HepG2 (cell line): ENCODE results near the gene SLC45A3. TPM values are rescaled to one million over a fixed set of nuclear protein-coding genes. Genes with fewer than 3 reads are reported as not detected.
A peak's percentile ranks its signal among the peaks of the same experiment; 100 is the strongest.

Source experiments
- DPF2 ChIP-seq: sonication (generic); formaldehyde crosslinking; IDR thresholded peaks from 2 replicates; pipeline ENCODE4 v1.4.0; 2020; ENCODE audit warnings: mild to moderate bottlenecking, low read depth, missing genetic modification reagents, borderline replicate concordance
- HOMEZ ChIP-seq: IDR thresholded peaks from 2 replicates; pipeline ENCODE4 v1.6.1; 2016; ENCODE audit warnings: low read depth
- KDM1A ChIP-seq: IDR thresholded peaks from 2 replicates; pipeline ENCODE4 v1.6.1; 2016; ENCODE audit warnings: missing compliant biosample characterization
- MAFF ChIP-seq: IDR thresholded peaks from 2 replicates; pipeline ENCODE4 v1.6.1; 2011; ENCODE audit warnings: low read depth, low read length, improper control_type of control experiment
- MBNL3 ChIP-seq: fragments of 250-450 bp; sonication (Bioruptor Pico); conservative IDR thresholded peaks from 2 replicates; pipeline ENCODE4 v1.8.0; 2022; ENCODE audit warnings: mild to moderate bottlenecking, inconsistent platforms
- NFIC ChIP-seq: IDR thresholded peaks from 2 replicates; pipeline ENCODE4 v1.6.1; 2012; ENCODE audit warnings: mild to moderate bottlenecking, low read length, inconsistent platforms
- NR0B2 ChIP-seq: sonication (generic); formaldehyde crosslinking; IDR thresholded peaks from 2 replicates; pipeline ENCODE4 v1.4.0; 2020; ENCODE audit warnings: mild to moderate bottlenecking, missing genetic modification reagents
- PHF21A ChIP-seq: sonication (generic); formaldehyde crosslinking; IDR thresholded peaks from 2 replicates; pipeline ENCODE4 v1.5.0; 2020; ENCODE audit warnings: mild to moderate bottlenecking, missing genetic modification reagents
- PRPF4 ChIP-seq: fragments of 200-400 bp; formaldehyde crosslinking; IDR thresholded peaks from 2 replicates; pipeline ENCODE4 v1.6.1; 2016; ENCODE audit warnings: low read length, low read depth; ENCODE audit not compliant: poor library complexity, severe bottlenecking
- TCF12 ChIP-seq, 2 experiments: fragments of 450-650 bp in 1 of 2; sonication (generic) in 1 of 2; formaldehyde crosslinking in 1 of 2; IDR thresholded peaks; 2 replicates each; pipeline versions ENCODE4 v1.6.1 to v1.8.0; 2017 to 2022; ENCODE audit warnings: antibody characterized with exemption in 1 of 2, mild to moderate bottlenecking in 1 of 2, missing genetic modification reagents in 1 of 2, moderate library complexity in 1 of 2
- TOPORS ChIP-seq: sonication (generic); formaldehyde crosslinking; IDR thresholded peaks from 2 replicates; pipeline ENCODE4 v1.8.0; 2023; ENCODE audit warnings: mild to moderate bottlenecking, missing genetic modification reagents
- YY1 ChIP-seq: IDR thresholded peaks from 2 replicates; pipeline ENCODE4 v1.6.1; 2011; ENCODE audit warnings: low read length, low read depth, moderate library complexity, mild to moderate bottlenecking; ENCODE audit not compliant: insufficient read depth, insufficient replicate concordance
- ZBTB39 ChIP-seq: sonication (generic); formaldehyde crosslinking; IDR thresholded peaks from 2 replicates; pipeline ENCODE4 v1.5.0; 2020; ENCODE audit warnings: missing genetic modification reagents
- ZNF543 ChIP-seq: sonication (generic); formaldehyde crosslinking; IDR thresholded peaks from 2 replicates; pipeline ENCODE4 v1.4.0; 2020; ENCODE audit warnings: mild to moderate bottlenecking, missing genetic modification reagents
- ZNF597 ChIP-seq: sonication (generic); formaldehyde crosslinking; IDR thresholded peaks from 2 replicates; pipeline ENCODE4 v1.5.0; 2020; ENCODE audit warnings: missing genetic modification reagents
- ZNF883 ChIP-seq: sonication (generic); formaldehyde crosslinking; IDR thresholded peaks from 2 replicates; pipeline ENCODE4 v1.5.1; 2020; ENCODE audit warnings: mild to moderate bottlenecking, missing genetic modification reagents; ENCODE audit errors: not compliant biosample characterization
- polyA plus RNA-seq, 8 experiments: library from polyadenylated mRNA; depleted of rRNA in 3 of 8; stranded (reverse) in 7 of 8; unstranded in 1 of 8; fragments of >200 nt; fragmentation: Illumina TruSeq in 4 of 8; extraction: Trizol in 4 of 8; gene quantifications; 2 replicates each; pipeline versions ENCODE4 v1.2.1 to v1.2.3, GENCODE V29; 2011 to 2016; ENCODE audit warnings: low read depth in 4 of 8, missing spikeins in 1 of 8, mixed read lengths in 1 of 8; ENCODE audit not compliant: insufficient read depth in 1 of 8
- total RNA-seq, 5 experiments: library from RNA; depleted of rRNA; stranded (reverse); fragments of >200 nt; fragmentation: Illumina TruSeq; extraction: Trizol; gene quantifications; 2 replicates each; pipeline ENCODE4 v1.2.3, GENCODE V29; 2016; ENCODE audit warnings: low read depth in 1 of 5
- TF ChIP-seq, protein P1 (sequence below): sonication (generic); formaldehyde crosslinking; IDR thresholded peaks from 2 replicates; pipeline ENCODE4 v1.5.0; 2020; ENCODE audit warnings: mild to moderate bottlenecking, missing genetic modification reagents
- TF ChIP-seq, protein P2 (sequence below): sonication (generic); formaldehyde crosslinking; IDR thresholded peaks from 2 replicates; pipeline ENCODE4 v1.5.0; 2020; ENCODE audit warnings: missing genetic modification reagents

The SLC45A3 gene
- total and polyA plus RNA-seq, 2 of the 13 experiments (the other 11 are each of a cell fraction or from before 2014, with no cell fraction given) = 3.4 to 4.1 TPM

- TF ChIP-seq HOMEZ (CRISPR knock-in tag) (no peak), KDM1A (CRISPR knock-in tag) (no peak), YY1 (peak; percentile 68), ZNF543 (CRISPR knock-in tag) (no peak), PRPF4 (no peak), ZNF597 (CRISPR knock-in tag) (no peak), MBNL3 (CRISPR knock-in tag) (no peak), DPF2 (CRISPR knock-in tag) (no peak), NR0B2 (CRISPR knock-in tag) (no peak), MAFF (no peak), ZBTB39 (CRISPR knock-in tag) (no peak), NFIC (no peak), ZNF883 (CRISPR knock-in tag) (peak; percentile 68), TOPORS (CRISPR knock-in tag) (no peak), PHF21A (CRISPR knock-in tag) (no peak), TCF12 (IDR thresholded peaks at IDR 0.05) (no peak), TCF12 (CRISPR knock-in tag; IDR thresholded peaks at IDR 0.05) (no peak)
- TF ChIP-seq, protein P1, sequence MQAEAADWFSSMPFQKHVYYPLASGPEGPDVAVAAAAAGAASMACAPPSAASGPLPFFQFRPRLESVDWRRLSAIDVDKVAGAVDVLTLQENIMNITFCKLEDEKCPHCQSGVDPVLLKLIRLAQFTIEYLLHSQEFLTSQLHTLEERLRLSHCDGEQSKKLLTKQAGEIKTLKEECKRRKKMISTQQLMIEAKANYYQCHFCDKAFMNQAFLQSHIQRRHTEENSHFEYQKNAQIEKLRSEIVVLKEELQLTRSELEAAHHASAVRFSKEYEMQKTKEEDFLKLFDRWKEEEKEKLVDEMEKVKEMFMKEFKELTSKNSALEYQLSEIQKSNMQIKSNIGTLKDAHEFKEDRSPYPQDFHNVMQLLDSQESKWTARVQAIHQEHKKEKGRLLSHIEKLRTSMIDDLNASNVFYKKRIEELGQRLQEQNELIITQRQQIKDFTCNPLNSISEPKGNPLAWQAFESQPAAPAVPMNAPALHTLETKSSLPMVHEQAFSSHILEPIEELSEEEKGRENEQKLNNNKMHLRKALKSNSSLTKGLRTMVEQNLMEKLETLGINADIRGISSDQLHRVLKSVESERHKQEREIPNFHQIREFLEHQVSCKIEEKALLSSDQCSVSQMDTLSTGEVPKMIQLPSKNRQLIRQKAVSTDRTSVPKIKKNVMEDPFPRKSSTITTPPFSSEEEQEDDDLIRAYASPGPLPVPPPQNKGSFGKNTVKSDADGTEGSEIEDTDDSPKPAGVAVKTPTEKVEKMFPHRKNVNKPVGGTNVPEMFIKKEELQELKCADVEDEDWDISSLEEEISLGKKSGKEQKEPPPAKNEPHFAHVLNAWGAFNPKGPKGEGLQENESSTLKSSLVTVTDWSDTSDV = no peak
- TF ChIP-seq, protein P2, sequence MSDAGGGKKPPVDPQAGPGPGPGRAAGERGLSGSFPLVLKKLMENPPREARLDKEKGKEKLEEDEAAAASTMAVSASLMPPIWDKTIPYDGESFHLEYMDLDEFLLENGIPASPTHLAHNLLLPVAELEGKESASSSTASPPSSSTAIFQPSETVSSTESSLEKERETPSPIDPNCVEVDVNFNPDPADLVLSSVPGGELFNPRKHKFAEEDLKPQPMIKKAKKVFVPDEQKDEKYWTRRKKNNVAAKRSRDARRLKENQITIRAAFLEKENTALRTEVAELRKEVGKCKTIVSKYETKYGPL (CRISPR knock-in tag) = no peak
Observed at GRCh38 chr1:205631768-205632668, 48.3 kb downstream of the SLC45A3 start, which contains the start of gene ELK4 (continued).
